ENCODE data around the gene CHRNA10. TPM values are rescaled to one million over a fixed set of nuclear protein-coding genes. Genes with fewer than 3 reads are reported as not detected.

Gene CHRNA10
- total and polyA plus RNA-seq, 10 of the 15 experiments (the other 5 are each of a cell fraction or from before 2014, with no cell fraction given) = 0.14 to 1.5 (median 0.57) TPM

GRCh38 chr11:3684129-3684818 lies 13.1 kb upstream of the CHRNA10 start:
- WGBS (ENCODE audit: insufficient coverage, insufficient replicate concordance, low lambda C conversion rate, missing lambda C conversion rate) = 99% methylated on average over 12 of the region's 12 CpGs
- intact Hi-C loops (cut with micrococcal nuclease; ENCODE audit: unreplicated experiment) = no loop called here
- H3K4me3 ChIP-seq = no peak overlapping the region
- peaks cover 14 to 56% of the 10 kb centered on the region in 2 experiments for H3K36me3 ChIP-seq (ENCODE audit: control insufficient read depth in 2 of 2, insufficient read depth in 2 of 2, low read length in 1 of 2)
- in situ Hi-C loops (cut with MboI) = no loop called here
- TSS peak; percentile 54 for BruUV-seq (replicated peaks)
- no peak overlapping the region for H3K4me2 ChIP-seq (ENCODE audit: control insufficient read depth, insufficient read depth)
- no peak overlapping the region for H2AFZ ChIP-seq (ENCODE audit: control insufficient read depth, low read depth, low read length)
- RAD21 ChIA-PET (ENCODE audit: unreplicated experiment) = no interaction called here
- H3K27me3 ChIP-seq (replicated peaks in 1 of 2; ENCODE audit: control insufficient read depth in 2 of 2, insufficient read depth in 2 of 2, low read length in 1 of 2) = no peaks in the 10 kb centered on the region
- H3K79me2 ChIP-seq (ENCODE audit: control insufficient read depth, insufficient read depth, low read length) = no peaks in the 10 kb centered on the region
- no peaks in the 10 kb centered on the region for H4K20me1 ChIP-seq (ENCODE audit: control insufficient read depth, insufficient read depth)
- CTCF ChIA-PET = interaction anchor here (1.3 to 1.8 kb wide), 2 partner anchors 124 to 125 kb away, joined by 3 to 6 read pairs; partner anchors contain the start of gene PGAP2
- POLR2A ChIA-PET = no interaction called here
- H3K9me3 ChIP-seq (replicated peaks; ENCODE audit: control insufficient read depth, insufficient read depth, low read length) = no peaks in the 10 kb centered on the region
- SMC1A ChIA-PET (ENCODE audit: uncharacterized antibody, unreplicated experiment) = no interaction called here
- no peak for TF ChIP-seq BCL11A (IDR thresholded peaks at IDR 0.05; ENCODE audit: low read depth, low read length)
- no peak for TF ChIP-seq ZBED1 (IDR thresholded peaks at IDR 0.05; ENCODE audit: borderline replicate concordance)
- TF ChIP-seq, protein P1, sequence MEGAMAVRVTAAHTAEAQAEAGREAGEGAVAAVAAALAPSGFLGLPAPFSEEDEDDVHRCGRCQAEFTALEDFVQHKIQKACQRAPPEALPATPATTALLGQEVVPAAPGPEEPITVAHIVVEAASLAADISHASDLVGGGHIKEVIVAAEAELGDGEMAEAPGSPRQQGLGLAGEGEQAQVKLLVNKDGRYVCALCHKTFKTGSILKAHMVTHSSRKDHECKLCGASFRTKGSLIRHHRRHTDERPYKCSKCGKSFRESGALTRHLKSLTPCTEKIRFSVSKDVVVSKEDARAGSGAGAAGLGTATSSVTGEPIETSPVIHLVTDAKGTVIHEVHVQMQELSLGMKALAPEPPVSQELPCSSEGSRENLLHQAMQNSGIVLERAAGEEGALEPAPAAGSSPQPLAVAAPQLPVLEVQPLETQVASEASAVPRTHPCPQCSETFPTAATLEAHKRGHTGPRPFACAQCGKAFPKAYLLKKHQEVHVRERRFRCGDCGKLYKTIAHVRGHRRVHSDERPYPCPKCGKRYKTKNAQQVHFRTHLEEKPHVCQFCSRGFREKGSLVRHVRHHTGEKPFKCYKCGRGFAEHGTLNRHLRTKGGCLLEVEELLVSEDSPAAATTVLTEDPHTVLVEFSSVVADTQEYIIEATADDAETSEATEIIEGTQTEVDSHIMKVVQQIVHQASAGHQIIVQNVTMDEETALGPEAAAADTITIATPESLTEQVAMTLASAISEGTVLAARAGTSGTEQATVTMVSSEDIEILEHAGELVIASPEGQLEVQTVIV (IDR thresholded peaks at IDR 0.05; ENCODE audit: borderline replicate concordance, partially characterized antibody) = no peak
- TF ChIP-seq CBX3 (IDR thresholded peaks at IDR 0.05; ENCODE audit: borderline replicate concordance, low read depth) = no peak
- TF ChIP-seq, protein P2, sequence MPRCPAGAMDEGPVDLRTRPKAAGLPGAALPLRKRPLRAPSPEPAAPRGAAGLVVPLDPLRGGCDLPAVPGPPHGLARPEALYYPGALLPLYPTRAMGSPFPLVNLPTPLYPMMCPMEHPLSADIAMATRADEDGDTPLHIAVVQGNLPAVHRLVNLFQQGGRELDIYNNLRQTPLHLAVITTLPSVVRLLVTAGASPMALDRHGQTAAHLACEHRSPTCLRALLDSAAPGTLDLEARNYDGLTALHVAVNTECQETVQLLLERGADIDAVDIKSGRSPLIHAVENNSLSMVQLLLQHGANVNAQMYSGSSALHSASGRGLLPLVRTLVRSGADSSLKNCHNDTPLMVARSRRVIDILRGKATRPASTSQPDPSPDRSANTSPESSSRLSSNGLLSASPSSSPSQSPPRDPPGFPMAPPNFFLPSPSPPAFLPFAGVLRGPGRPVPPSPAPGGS (IDR thresholded peaks at IDR 0.05; ENCODE audit: borderline replicate concordance, insufficient read depth, low read depth, low read length, poor library complexity, severe bottlenecking) = no peak
- no peak for TF ChIP-seq BMI1 (IDR thresholded peaks at IDR 0.05; ENCODE audit: borderline replicate concordance)
- no peak for TF ChIP-seq STAT1 (conservative IDR thresholded peaks at IDR 0.05)
- TF ChIP-seq ELK1 (IDR thresholded peaks at IDR 0.05; ENCODE audit: low read depth, low read length) = no peak
- no peak for TF ChIP-seq GATAD2B (conservative IDR thresholded peaks at IDR 0.05; ENCODE audit: low read depth)
- no peak overlapping the region for H3K27ac ChIP-seq (ENCODE audit: control insufficient read depth, insufficient read depth)
- FAIRE-seq = no peak
- H3K4me1 ChIP-seq (ENCODE audit: control insufficient read depth, insufficient read depth, low read length) = no peaks in the 10 kb centered on the region
- no peak overlapping the region for H3K9ac ChIP-seq (ENCODE audit: control insufficient read depth, insufficient read depth, low read length)
- no peak for ATAC-seq
- no peak for DNase-seq (ENCODE audit: low read depth, low spot score)

All from GM12878 (cell line).